K562 (cell line): ENCODE data around the gene CPLX4. TPM values are rescaled to one million over a fixed set of nuclear protein-coding genes. Genes with fewer than 3 reads are reported as not detected.

Source experiments
- ATAC-seq: fragments of 200-7000 bp; cut with Tn5 transposase; 3 replicates; pipeline ENCODE4 v1.9.1; 2020; ENCODE audit warnings: moderate library complexity
- BruUV-seq: library from RNA; stranded (reverse); fragments of 400-500 nt; replicated peaks from 2 replicates; lab custom pipeline; 2021; lab: Mats Ljungman, UMichigan
- CTCF ChIA-PET: fragments of 300-600 bp; formaldehyde crosslinking; extraction: SDS; loops from one replicate; lab custom pipeline; 2021; ENCODE audit warnings: low intra/inter-chr PET ratio; lab: Yijun Ruan, JAX
- POLR2A ChIA-PET: fragments of 300-600, 350-650 bp; sonication (Branson Sonifier 250); formaldehyde crosslinking; extraction: SDS; loops from one replicate; lab custom pipeline; 2021; ENCODE audit warnings: antibody characterized with exemption, inconsistent platforms; lab: Yijun Ruan, JAX
- DNase-seq, 4 experiments: peaks; one replicate each; pipeline versions ENCODE4 v3.0.0 to v3.0.0-alpha.2; 2011 to 2018; ENCODE audit warnings: low spot score in 3 of 4, mixed read lengths in 3 of 4; ENCODE audit errors: extremely low read depth in 1 of 4
- FAIRE-seq: peaks from 2 replicates; lab custom pipeline; 2011; peaks lifted over from hg19 to GRCh38; lab: Jason Lieb, UNC
- H2AFZ ChIP-seq: 2 replicates; pipeline ENCODE4 v1.6.0; 2011; ENCODE audit warnings: low read depth, low read length, control low read depth, inconsistent platforms
- H3K27ac ChIP-seq: fragments of 200-600 bp; 3 replicates; pipeline ENCODE4 v1.8.0; 2011; ENCODE audit warnings: low read depth, mild to moderate bottlenecking, control low read depth, inconsistent platforms, low read length, moderate library complexity, mixed read lengths; ENCODE audit errors: extremely low read depth
- H3K27me3 ChIP-seq, 2 experiments: fragments of 300-600 bp in 1 of 2; 2 replicates in 1 of 2; 3 replicates in 1 of 2; pipeline versions ENCODE4 v1.6.0 to v1.8.0; 2011; ENCODE audit warnings: inconsistent platforms in 2 of 2, low read length in 2 of 2, mild to moderate bottlenecking in 1 of 2, mixed read lengths in 1 of 2, moderate library complexity in 1 of 2; ENCODE audit not compliant: control insufficient read depth in 2 of 2, insufficient read depth in 2 of 2
- H3K36me3 ChIP-seq: fragments of 300-600 bp; 3 replicates; pipeline ENCODE4 v1.8.0; 2011; ENCODE audit warnings: mild to moderate bottlenecking, low read length, inconsistent platforms; ENCODE audit not compliant: control insufficient read depth, insufficient read depth
- H3K4me1 ChIP-seq, 2 experiments: fragments of 200-600 bp in 1 of 2; replicated peaks in 1 of 2; 2 replicates in 1 of 2; 3 replicates in 1 of 2; pipeline versions ENCODE4 v1.5.1 to v1.8.0; 2011; ENCODE audit warnings: inconsistent platforms in 2 of 2, low read length in 2 of 2, mild to moderate bottlenecking in 1 of 2, mixed read lengths in 1 of 2, moderate library complexity in 1 of 2; ENCODE audit not compliant: control insufficient read depth in 2 of 2, insufficient read depth in 2 of 2
- H3K4me2 ChIP-seq: 2 replicates; pipeline ENCODE4 v1.6.1; 2011; ENCODE audit warnings: low read length, control low read depth, inconsistent platforms, mixed read lengths; ENCODE audit not compliant: insufficient read depth
- H3K4me3 ChIP-seq: fragments of 200-600 bp; sonication (generic), shearing (Covaris generic); 2 replicates; pipeline ENCODE4 v1.5.1; 2016; ENCODE audit warnings: control low read depth, inconsistent platforms
- H3K79me2 ChIP-seq: fragments of 200-600 bp; 3 replicates; pipeline ENCODE4 v1.8.0; 2011; ENCODE audit warnings: low read length, inconsistent platforms; ENCODE audit not compliant: control insufficient read depth, insufficient read depth
- H3K9ac ChIP-seq, 2 experiments: 2 replicates each; pipeline versions ENCODE4 v1.6.0 to v1.6.1; 2011; ENCODE audit warnings: low read depth in 2 of 2, low read length in 2 of 2, control low read depth in 1 of 2, inconsistent platforms in 1 of 2, mild to moderate bottlenecking in 1 of 2, mixed read lengths in 1 of 2; ENCODE audit not compliant: insufficient read depth in 1 of 2
- H3K9me1 ChIP-seq: one replicate; pipeline ENCODE4 v1.6.0; 2011; ENCODE audit warnings: inconsistent platforms, mild to moderate bottlenecking, low read length, moderate library complexity; ENCODE audit not compliant: control insufficient read depth, insufficient read depth
- H3K9me3 ChIP-seq: replicated peaks from 2 replicates; pipeline ENCODE4 v1.5.1; 2011; ENCODE audit warnings: low read depth, low read length, inconsistent platforms; ENCODE audit not compliant: control insufficient read depth, insufficient read depth
- H4K20me1 ChIP-seq: replicated peaks from 2 replicates; pipeline ENCODE4 v1.6.1; 2011; ENCODE audit warnings: low read length, inconsistent platforms, mixed read lengths; ENCODE audit not compliant: control insufficient read depth, insufficient read depth
- BRD4 ChIP-seq: fragments of 200-600 bp; sonication (generic); IDR thresholded peaks from 2 replicates; pipeline ENCODE4 v1.6.1; 2017; ENCODE audit warnings: inconsistent platforms
- OTX1 ChIP-seq: fragments of 450-650 bp; formaldehyde crosslinking; IDR thresholded peaks from 2 replicates; pipeline ENCODE4 v1.4.0; 2022; ENCODE audit warnings: mild to moderate bottlenecking
- TAL1 ChIP-seq: fragments of 450-650 bp; IDR thresholded peaks from 2 replicates; pipeline ENCODE4 v1.6.1; 2016; ENCODE audit warnings: mild to moderate bottlenecking
- TEAD2 ChIP-seq: fragments of 450-650 bp; IDR thresholded peaks from 2 replicates; pipeline ENCODE4 v1.6.1; 2016; ENCODE audit warnings: missing genetic modification characterization, control low read depth, missing compliant biosample characterization
- ZHX1 ChIP-seq: fragments of 150-350 bp; conservative IDR thresholded peaks from 2 replicates; pipeline ENCODE4 v1.6.1; 2014; ENCODE audit warnings: low read length
- ZNF239 ChIP-seq: fragments of 250-450 bp; sonication (Bioruptor Pico); IDR thresholded peaks from 2 replicates; pipeline ENCODE4 v1.4.0; 2020; ENCODE audit warnings: mild to moderate bottlenecking
- ZNF41 ChIP-seq: fragments of 250-450 bp; sonication (Bioruptor Pico); conservative IDR thresholded peaks from 2 replicates; pipeline ENCODE4 v1.4.0; 2020; ENCODE audit warnings: mild to moderate bottlenecking
- WGBS: fragments of 100-300 bp; shearing (Covaris generic); methylation state at CpG from one replicate; pipeline ENCODE4 v1.1.6; 2016; ENCODE audit warnings: low coverage, mixed read lengths; ENCODE audit not compliant: insufficient coverage; ENCODE audit errors: missing lambda C conversion rate; 5-methylcytosine and 5-hydroxymethylcytosine counted together
- in situ Hi-C: fragments of 300-500 bp; cut with MboI; formaldehyde crosslinking; loops from 4 replicates; pipeline ENCODE4 v1.15.0; 2018; ENCODE audit warnings: inconsistent platforms, mixed read lengths
- intact Hi-C: fragments of 100-400 bp; cut with micrococcal nuclease; formaldehyde crosslinking; loops from 2 replicates; pipeline ENCODE4 v1.14.2; 2022
- polyA plus RNA-seq, 8 experiments: library from polyadenylated mRNA; depleted of rRNA in 4 of 8; stranded (reverse) in 5 of 8; unstranded in 3 of 8; fragments of >200 nt; fragmentation: Nextera tagmentation in 2 of 8; fragmentation: Illumina TruSeq in 1 of 8; extraction: Ambion mirVana in 2 of 8; extraction: Trizol in 1 of 8; gene quantifications; 2 replicates each; pipeline versions ENCODE4 v1.2.1 to v1.2.3, GENCODE V29; 2011 to 2014; ENCODE audit warnings: inconsistent platforms in 1 of 8, missing spikeins in 1 of 8
- total RNA-seq, 7 experiments: library from RNA; depleted of rRNA in 6 of 7; stranded (reverse); fragments of >200 nt in 6 of 7; fragmentation: Illumina TruSeq in 2 of 7; extraction: Trizol in 2 of 7; gene quantifications; 2 replicates each; pipeline versions ENCODE4 v1.2.1 to v1.2.3, GENCODE V29; 2011 to 2021; ENCODE audit warnings: low replicate concordance in 1 of 7
- TF ChIP-seq, protein P1 (sequence below): fragments of 200-800 bp; sonication (Bioruptor generic); IDR thresholded peaks from 2 replicates; pipeline ENCODE4 v1.6.1; 2016; ENCODE audit warnings: missing genetic modification characterization, missing compliant biosample characterization

The CPLX4 gene
- total and polyA plus RNA-seq, 9 of the 15 experiments (the other 6 are each of a cell fraction or from before 2014, with no cell fraction given), result not detected

GRCh38 chr18:59279193-59279592, 39.3 kb downstream of the CPLX4 start:
- no peak for TF ChIP-seq ZNF239 (CRISPR knock-in tag)
- TF ChIP-seq OTX1, result no peak
- no peak for TF ChIP-seq BRD4
- TF ChIP-seq, protein P1, sequence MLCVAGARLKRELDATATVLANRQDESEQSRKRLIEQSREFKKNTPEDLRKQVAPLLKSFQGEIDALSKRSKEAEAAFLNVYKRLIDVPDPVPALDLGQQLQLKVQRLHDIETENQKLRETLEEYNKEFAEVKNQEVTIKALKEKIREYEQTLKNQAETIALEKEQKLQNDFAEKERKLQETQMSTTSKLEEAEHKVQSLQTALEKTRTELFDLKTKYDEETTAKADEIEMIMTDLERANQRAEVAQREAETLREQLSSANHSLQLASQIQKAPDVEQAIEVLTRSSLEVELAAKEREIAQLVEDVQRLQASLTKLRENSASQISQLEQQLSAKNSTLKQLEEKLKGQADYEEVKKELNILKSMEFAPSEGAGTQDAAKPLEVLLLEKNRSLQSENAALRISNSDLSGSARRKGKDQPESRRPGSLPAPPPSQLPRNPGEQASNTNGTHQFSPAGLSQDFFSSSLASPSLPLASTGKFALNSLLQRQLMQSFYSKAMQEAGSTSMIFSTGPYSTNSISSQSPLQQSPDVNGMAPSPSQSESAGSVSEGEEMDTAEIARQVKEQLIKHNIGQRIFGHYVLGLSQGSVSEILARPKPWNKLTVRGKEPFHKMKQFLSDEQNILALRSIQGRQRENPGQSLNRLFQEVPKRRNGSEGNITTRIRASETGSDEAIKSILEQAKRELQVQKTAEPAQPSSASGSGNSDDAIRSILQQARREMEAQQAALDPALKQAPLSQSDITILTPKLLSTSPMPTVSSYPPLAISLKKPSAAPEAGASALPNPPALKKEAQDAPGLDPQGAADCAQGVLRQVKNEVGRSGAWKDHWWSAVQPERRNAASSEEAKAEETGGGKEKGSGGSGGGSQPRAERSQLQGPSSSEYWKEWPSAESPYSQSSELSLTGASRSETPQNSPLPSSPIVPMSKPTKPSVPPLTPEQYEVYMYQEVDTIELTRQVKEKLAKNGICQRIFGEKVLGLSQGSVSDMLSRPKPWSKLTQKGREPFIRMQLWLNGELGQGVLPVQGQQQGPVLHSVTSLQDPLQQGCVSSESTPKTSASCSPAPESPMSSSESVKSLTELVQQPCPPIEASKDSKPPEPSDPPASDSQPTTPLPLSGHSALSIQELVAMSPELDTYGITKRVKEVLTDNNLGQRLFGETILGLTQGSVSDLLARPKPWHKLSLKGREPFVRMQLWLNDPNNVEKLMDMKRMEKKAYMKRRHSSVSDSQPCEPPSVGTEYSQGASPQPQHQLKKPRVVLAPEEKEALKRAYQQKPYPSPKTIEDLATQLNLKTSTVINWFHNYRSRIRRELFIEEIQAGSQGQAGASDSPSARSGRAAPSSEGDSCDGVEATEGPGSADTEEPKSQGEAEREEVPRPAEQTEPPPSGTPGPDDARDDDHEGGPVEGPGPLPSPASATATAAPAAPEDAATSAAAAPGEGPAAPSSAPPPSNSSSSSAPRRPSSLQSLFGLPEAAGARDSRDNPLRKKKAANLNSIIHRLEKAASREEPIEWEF (CRISPR knock-in tag), result no peak
- TF ChIP-seq ZNF41 (CRISPR knock-in tag), result no peak
- TF ChIP-seq ZHX1, result no peak
- TF ChIP-seq TEAD2, result no peak
- no peak for TF ChIP-seq TAL1
- 4% methylated on average over 3 of the region's 3 CpGs for WGBS
- Histone ChIP-seq H3K79me2 (no peaks in the 10 kb centered on the region), H4K20me1 (no peaks in the 10 kb centered on the region), H2AFZ (no peak overlapping the region), H3K9me1 (no peaks in the 10 kb centered on the region), H3K27ac (no peak overlapping the region), H3K4me1 (peaks cover 0 to under 1% of the 10 kb centered on the region in 2 experiments; a peak in 1 of 5 replicates), H3K9ac (no peak overlapping the region), H3K36me3 (no peaks in the 10 kb centered on the region), H3K4me2 (no peak overlapping the region), H3K27me3 (peaks cover 3 to 19% of the 10 kb centered on the region in 2 experiments; a peak in 2 of 5 replicates), H3K4me3 (no peak overlapping the region), H3K9me3 (no peaks in the 10 kb centered on the region)
- ChIA-PET CTCF (interaction anchor here (0.7 kb wide), 1 partner anchor 31 kb away, joined by 5 read pairs; no protein-coding TSS in a partner anchor), POLR2A (no interaction called here)
- FAIRE-seq, result no peak
- DNase-seq, result no peak
- intact Hi-C loops, result no loop called here
- ATAC-seq, result no peak
- no TSS peak for BruUV-seq
- in situ Hi-C loops, result no loop called here
